ENCODE results near the gene TMEM175. TPM values are rescaled to one million over a fixed set of nuclear protein-coding genes. Genes with fewer than 3 reads are reported as not detected.
"Not testable (repeated sequence)": the region's sequence is repeated elsewhere in the genome, so short reads cannot be mapped to it uniquely, and the experiment has no call there.

Gene TMEM175
- total RNA-seq, 2 experiments from 2014 or later = 12.5 to 33.1 TPM

- Histone ChIP-seq H3K9me3 (ENCODE audit: low read length) (no peaks in the 10 kb centered on the region), H3K4me1 (ENCODE audit: insufficient read depth, low read length, poor library complexity, severe bottlenecking) (peaks cover 43% of the 10 kb centered on the region), H3K27ac (ENCODE audit: low read depth, low read length, poor library complexity, severe bottlenecking) (peak overlapping the region; percentile 36), H4K20me1 (ENCODE audit: insufficient read depth, low read length) (peaks cover 20% of the 10 kb centered on the region), H3K9me2 (ENCODE audit: insufficient read depth, low read length) (no peaks in the 10 kb centered on the region), H3K79me2 (ENCODE audit: insufficient read depth, low read depth, low read length) (peaks cover 36% of the 10 kb centered on the region), H3K4me3 (ENCODE audit: low read depth, low read length, poor library complexity, severe bottlenecking) (peak overlapping the region; percentile 93), H3K36me3 (ENCODE audit: insufficient read depth, low read length) (peaks cover under 1% of the 10 kb centered on the region; the same call in 1 of the 2 replicates), H2AFZ (ENCODE audit: low read length) (peak overlapping the region; percentile 29; the same call in 1 of the 2 replicates), H3K4me2 (ENCODE audit: low read length) (peak overlapping the region; percentile 89)
- peak; percentile 11 for DNase-seq (ENCODE audit: low spot score)
- no TSS peak for BruUV-seq (replicated peaks)
- ChIA-PET CTCF (ENCODE audit: unreplicated experiment) (no interaction called here), POLR2A (interaction anchor here (1.9 kb wide), 1 partner anchor 10 kb away, joined by 5 read pairs; no protein-coding TSS in a partner anchor)
- intact Hi-C loops (cut with micrococcal nuclease; ENCODE audit: unreplicated experiment) = no loop called here
- no peak for TF ChIP-seq EZH2phosphoT487 (IDR thresholded peaks at IDR 0.05; ENCODE audit: borderline replicate concordance, low read depth, low read length)
- TF ChIP-seq CTCF (conservative IDR thresholded peaks at IDR 0.05; ENCODE audit: low read length) = no peak
Measured at GRCh38 chr4:931194-931959, 883 bp upstream of the TMEM175 start.

GRCh38 chr4:932713-933070 is 432 bp downstream of the TMEM175 start:
- intact Hi-C loops (cut with micrococcal nuclease; ENCODE audit: unreplicated experiment) = loop anchor here (2.0 kb wide), 1 partner anchor 54 kb away; the partner anchor contains the start of gene IDUA
- Histone ChIP-seq H3K36me3 (ENCODE audit: insufficient read depth, low read length) (no peaks in the 10 kb centered on the region), H3K4me3 (ENCODE audit: low read depth, low read length, poor library complexity, severe bottlenecking) (peak overlapping the region; percentile 93), H3K9me3 (ENCODE audit: low read length) (no peaks in the 10 kb centered on the region), H3K4me2 (ENCODE audit: low read length) (peak overlapping the region; percentile 95), H3K4me1 (ENCODE audit: insufficient read depth, low read length, poor library complexity, severe bottlenecking) (peaks cover 48% of the 10 kb centered on the region), H3K9me2 (ENCODE audit: insufficient read depth, low read length) (no peaks in the 10 kb centered on the region), H4K20me1 (ENCODE audit: insufficient read depth, low read length) (peaks cover 23% of the 10 kb centered on the region), H3K79me2 (ENCODE audit: insufficient read depth, low read depth, low read length) (peaks cover 34% of the 10 kb centered on the region), H2AFZ (ENCODE audit: low read length) (peak overlapping the region; percentile 73), H3K27ac (ENCODE audit: low read depth, low read length, poor library complexity, severe bottlenecking) (peak overlapping the region; percentile 29)
- ChIA-PET CTCF (ENCODE audit: unreplicated experiment) (no interaction called here), POLR2A (no interaction called here)
- BruUV-seq (replicated peaks) = TSS peak; percentile 82
- 0 out of 2 replicates have a peak, but pooled peaks have one; percentile 25 for TF ChIP-seq CTCF (conservative IDR thresholded peaks at IDR 0.05; ENCODE audit: low read length)
- TF ChIP-seq EZH2phosphoT487 (IDR thresholded peaks at IDR 0.05; ENCODE audit: borderline replicate concordance, low read depth, low read length) = no peak
- DNase-seq (ENCODE audit: low spot score) = no peak

GRCh38 chr4:939508-939907 is 7.2 kb downstream of the TMEM175 start:
- H3K79me2 ChIP-seq (ENCODE audit: insufficient read depth, low read depth, low read length); H3K9me3 ChIP-seq (ENCODE audit: low read length); H3K36me3 ChIP-seq (ENCODE audit: insufficient read depth, low read length); H2AFZ ChIP-seq (ENCODE audit: low read length); CTCF ChIA-PET (ENCODE audit: unreplicated experiment); DNase-seq (ENCODE audit: low spot score); H3K4me3 ChIP-seq (ENCODE audit: low read depth, low read length, poor library complexity, severe bottlenecking); H3K9me2 ChIP-seq (ENCODE audit: insufficient read depth, low read length); H3K27ac ChIP-seq (ENCODE audit: low read depth, low read length, poor library complexity, severe bottlenecking); BruUV-seq (replicated peaks); H4K20me1 ChIP-seq (ENCODE audit: insufficient read depth, low read length); POLR2A ChIA-PET; H3K4me2 ChIP-seq (ENCODE audit: low read length): not testable (repeated sequence)
- peaks cover 25% of the 10 kb centered on the region for H3K4me1 ChIP-seq (ENCODE audit: insufficient read depth, low read length, poor library complexity, severe bottlenecking)
- intact Hi-C loops (cut with micrococcal nuclease; ENCODE audit: unreplicated experiment) = loop anchor here (5.0 kb wide), 1 partner anchor 33 kb away; the partner anchor contains the start of gene DGKQ

Measured in OCI-LY7 (cell line).